Right atrium auricular region (tissue), 2 donors: ENCODE data around the gene SLC5A6. TPM values are rescaled to one million over a fixed set of nuclear protein-coding genes. Genes with fewer than 3 reads are reported as not detected.
"Not testable (repeated sequence)": the region's sequence is repeated elsewhere in the genome, so short reads cannot be mapped to it uniquely, and the experiment has no call there.

ENCODE experiments used
- DNase-seq: peaks from one replicate; pipeline ENCODE4 v3.0.0-alpha.2; 2019; ENCODE audit warnings: low spot score
- H3K27ac ChIP-seq, 2 donors: fragments of 200-600 bp; sonication (generic); 1 replicate in 1 of 2; 2 replicates in 1 of 2; pipeline ENCODE4 v1.5.1; 2016 to 2019
- H3K27me3 ChIP-seq, 2 donors: fragments of 200-600 bp; sonication (generic); one replicate each; pipeline versions ENCODE4 v1.5.1 to v1.6.0; 2017 to 2019
- H3K36me3 ChIP-seq: fragments of 200-600 bp; sonication (generic); one replicate; pipeline ENCODE4 v1.5.1; 2016
- H3K4me1 ChIP-seq, 2 donors: fragments of 200-600 bp; sonication (generic); one replicate each; pipeline versions ENCODE4 v1.5.1 to v1.6.0; 2017 to 2019
- H3K4me3 ChIP-seq, 2 donors: fragments of 200-600 bp; sonication (generic); 1 replicate in 1 of 2; 2 replicates in 1 of 2; pipeline ENCODE4 v1.5.1; 2017 to 2019; ENCODE audit warnings: mild to moderate bottlenecking in 1 of 2, moderate library complexity in 1 of 2
- H3K9me3 ChIP-seq, 2 donors: fragments of 200-600 bp; sonication (generic); one replicate each; pipeline ENCODE4 v1.5.1; 2019
- CTCF ChIP-seq, 2 donors: fragments of 200-600 bp; sonication (generic); IDR thresholded peaks; one replicate each; pipeline ENCODE4 v1.5.1; 2019; ENCODE audit warnings: antibody characterized with exemption in 2 of 2
- total RNA-seq, 2 donors: library from RNA; depleted of rRNA; stranded (reverse); fragments of >200 nt; gene quantifications; one replicate each; pipeline ENCODE4 v1.1.0, GENCODE V29; 2016

Gene SLC5A6
- total RNA-seq, 2 donors from 2014 or later, result 9.2 to 14.7 TPM

GRCh38 chr2:27184115-27184514 is 28.0 kb downstream of the SLC5A6 start:
- peak; percentile 83 for DNase-seq
- no peaks in the 10 kb centered on the region for H3K9me3 ChIP-seq
- H3K27me3 ChIP-seq, result no peaks in the 10 kb centered on the region
- H3K4me1 ChIP-seq, result peaks cover 0 to 33% of the 10 kb centered on the region in 2 donors
- no peaks in the 10 kb centered on the region for H3K36me3 ChIP-seq
- no peak for TF ChIP-seq CTCF (IDR thresholded peaks at IDR 0.05)
- H3K4me3 ChIP-seq, result no peak overlapping the region
- peak overlapping the region; percentile 74 to 79 for H3K27ac ChIP-seq

GRCh38 chr2:27182346-27182745 is 29.7 kb downstream of the SLC5A6 start:
- no peak for TF ChIP-seq CTCF (IDR thresholded peaks at IDR 0.05)
- Histone ChIP-seq H3K9me3 (no peaks in the 10 kb centered on the region), H3K4me1 (peaks cover 0 to 33% of the 10 kb centered on the region in 2 donors), H3K27ac (no peak overlapping the region), H3K27me3 (no peaks in the 10 kb centered on the region), H3K4me3 (no peak overlapping the region), H3K36me3 (no peaks in the 10 kb centered on the region)
- DNase-seq, result no peak

GRCh38 chr2:27179344-27180000 is 32.6 kb downstream of the SLC5A6 start:
- H3K4me1 ChIP-seq, result peaks cover 0 to 10% of the 10 kb centered on the region in 2 donors
- H3K4me3 ChIP-seq, result no peak overlapping the region
- no peak for DNase-seq
- no peaks in the 10 kb centered on the region for H3K36me3 ChIP-seq
- H3K27ac ChIP-seq, result no peak overlapping the region
- no peaks in the 10 kb centered on the region for H3K9me3 ChIP-seq
- no peaks in the 10 kb centered on the region for H3K27me3 ChIP-seq
- TF ChIP-seq CTCF (IDR thresholded peaks at IDR 0.05), result no peak

- H3K27me3 ChIP-seq, result no peaks in the 10 kb centered on the region
- no peak for TF ChIP-seq CTCF (IDR thresholded peaks at IDR 0.05)
- H3K9me3 ChIP-seq, result no peaks in the 10 kb centered on the region
- H3K4me1 ChIP-seq, result no peaks in the 10 kb centered on the region
- H3K4me3 ChIP-seq, result no peak overlapping the region
- H3K27ac ChIP-seq, result no peak overlapping the region
- H3K36me3 ChIP-seq, result no peaks in the 10 kb centered on the region
- DNase-seq, result no peak
These were observed 33.6 kb downstream of the SLC5A6 start for GRCh38 chr2:27178469-27178868.

- Histone ChIP-seq H3K27me3 (no peaks in the 10 kb centered on the region), H3K27ac (no peak overlapping the region), H3K4me1 (no peaks in the 10 kb centered on the region), H3K4me3 (no peak overlapping the region), H3K36me3 (no peaks in the 10 kb centered on the region), H3K9me3 (no peaks in the 10 kb centered on the region)
- TF ChIP-seq CTCF (IDR thresholded peaks at IDR 0.05), result no peak
- no peak for DNase-seq
These were observed 34.4 kb downstream of the SLC5A6 start for GRCh38 chr2:27177441-27178351.

- not testable (repeated sequence) for H3K4me3 ChIP-seq, H3K27me3 ChIP-seq, H3K4me1 ChIP-seq, H3K9me3 ChIP-seq, H3K36me3 ChIP-seq, DNase-seq, H3K27ac ChIP-seq
These were observed 36.3 kb downstream of the SLC5A6 start for GRCh38 chr2:27175781-27176180.
